Cardiac muscle cell (in vitro differentiated cells and primary cell): Measurements from ENCODE around the gene PEX6. TPM values are rescaled to one million over a fixed set of nuclear protein-coding genes. Genes with fewer than 3 reads are reported as not detected.

Source experiments
- DNase-seq, 2 donors: peaks; one replicate each; pipeline versions ENCODE4 v3.0.0 to v3.0.0-alpha.2; 2010 to 2017; ENCODE audit warnings: low read depth in 1 of 2, low spot score in 1 of 2
- H3K27ac ChIP-seq: fragments of 200-600 bp; sonication (generic); 2 replicates; pipeline ENCODE4 v1.5.1; 2016
- H3K27me3 ChIP-seq: fragments of 200-600 bp; sonication (generic); 2 replicates; pipeline ENCODE4 v1.6.0; 2016; ENCODE audit warnings: control low read depth
- H3K36me3 ChIP-seq: fragments of 200-600 bp; sonication (generic); 2 replicates; pipeline ENCODE4 v1.5.1; 2016; ENCODE audit warnings: control low read depth
- H3K4me1 ChIP-seq: fragments of 200-600 bp; sonication (generic); 2 replicates; pipeline ENCODE4 v1.8.1; 2017; ENCODE audit warnings: low read depth, mild to moderate bottlenecking, mixed run types
- H3K4me3 ChIP-seq: fragments of 200-600 bp; sonication (generic); 2 replicates; pipeline ENCODE4 v1.5.1; 2016; ENCODE audit warnings: mild to moderate bottlenecking
- H3K9me3 ChIP-seq: fragments of 200-600 bp; sonication (generic); 2 replicates; pipeline ENCODE4 v1.5.1; 2017; ENCODE audit warnings: low read depth, mild to moderate bottlenecking, control low read depth
- CTCF ChIP-seq: IDR thresholded peaks from 2 replicates; pipeline ENCODE4 v1.5.1; 2012; ENCODE audit warnings: low read depth, mild to moderate bottlenecking, low read length
- polyA plus RNA-seq: library from polyadenylated mRNA; unstranded; fragments of >200 nt; fragmentation: Nextera tagmentation; extraction: Ambion mirVana; gene quantifications from 2 replicates; pipeline ENCODE4 v1.2.1, GENCODE V29; 2016
- total RNA-seq: library from RNA; depleted of rRNA; stranded (reverse); fragments of >200 nt; gene quantifications from 2 replicates; pipeline ENCODE4 v1.2.3, GENCODE V29; 2016

The PEX6 gene
- total and polyA plus RNA-seq, 2 experiments from 2014 or later, result 21.3 to 52.0 TPM

GRCh38 chr6:42916288-42916687, 62.7 kb downstream of the PEX6 start:
- H3K9me3 ChIP-seq, result no peaks in the 10 kb centered on the region
- TF ChIP-seq CTCF, result no peak
- no peaks in the 10 kb centered on the region for H3K4me1 ChIP-seq
- no peaks in the 10 kb centered on the region for H3K27me3 ChIP-seq
- no peak overlapping the region for H3K27ac ChIP-seq
- no peak for DNase-seq
- no peak overlapping the region for H3K4me3 ChIP-seq
- H3K36me3 ChIP-seq, result no peaks in the 10 kb centered on the region

GRCh38 chr6:42915732-42916131, 63.2 kb downstream of the PEX6 start, which contains the start of gene PTCRA:
PTCRA (plus strand) TSS chr6:42916053; CDS start chr6:42916070, 17 bp downstream.
- Histone ChIP-seq H3K9me3 (no peaks in the 10 kb centered on the region), H3K27me3 (no peaks in the 10 kb centered on the region)
- no peak for DNase-seq

GRCh38 chr6:42914546-42914945, 64.4 kb downstream of the PEX6 start:
- Histone ChIP-seq H3K27me3 (no peaks in the 10 kb centered on the region), H3K9me3 (no peaks in the 10 kb centered on the region)
- no peak for TF ChIP-seq CTCF

More at GRCh38 chr6:42915732-42916131, 63.2 kb downstream of the PEX6 start, which contains the start of gene PTCRA:
- Histone ChIP-seq H3K27ac (no peak within 1 kb of the TSS), H3K4me1 (no peaks in the 10 kb centered on the region), H3K4me3 (no peak within 1 kb of the TSS), H3K36me3 (no peaks in the 10 kb centered on the region)
- TF ChIP-seq CTCF, result no peak

More at GRCh38 chr6:42914546-42914945, 64.4 kb downstream of the PEX6 start:
- H3K36me3 ChIP-seq, result no peaks in the 10 kb centered on the region
- no peak for DNase-seq
- no peak overlapping the region for H3K27ac ChIP-seq
- no peaks in the 10 kb centered on the region for H3K4me1 ChIP-seq
- no peak overlapping the region for H3K4me3 ChIP-seq

Other genes with a start within 250 kb of the PEX6 start
- gene TBCC, start 233.1 kb downstream of the PEX6 start, total RNA-seq, result 47.4 and 58.8 TPM in 2 replicates
- 53.3 and 67.1 TPM in 2 replicates for gene TBCC, start 233.1 kb downstream of the PEX6 start, polyA plus RNA-seq
- gene BICRAL, start 197.1 kb downstream of the PEX6 start, total RNA-seq, result 5.3 and 7.2 TPM in 2 replicates
- gene BICRAL, start 197.1 kb downstream of the PEX6 start, polyA plus RNA-seq, result 3.9 and 4.5 TPM in 2 replicates
- gene RPL7L1, start 99.6 kb downstream of the PEX6 start, total RNA-seq, result 75.6 and 85.4 TPM in 2 replicates
- gene RPL7L1, start 99.6 kb downstream of the PEX6 start, polyA plus RNA-seq, result 89.5 and 121 TPM in 2 replicates
- not detected in 2 replicates for gene PTCRA, start 63.1 kb downstream of the PEX6 start, total RNA-seq
- not detected in 2 replicates for gene PTCRA, start 63.1 kb downstream of the PEX6 start, polyA plus RNA-seq
- gene CNPY3, start 49.7 kb downstream of the PEX6 start, total RNA-seq, result 73.0 and 78.1 TPM in 2 replicates
- gene CNPY3, start 49.7 kb downstream of the PEX6 start, polyA plus RNA-seq, result 70.7 and 89.9 TPM in 2 replicates
- gene GNMT, start 18.4 kb downstream of the PEX6 start, total RNA-seq, result 0.21 and 0.25 TPM in 2 replicates
- gene GNMT, start 18.4 kb downstream of the PEX6 start, polyA plus RNA-seq, result 0.21 and 1.3 TPM in 2 replicates
- gene PPP2R5D, start 5.4 kb upstream of the PEX6 start, total RNA-seq, result 58.2 and 70.0 TPM in 2 replicates
- gene PPP2R5D, start 5.4 kb upstream of the PEX6 start, polyA plus RNA-seq, result 48.8 and 74.4 TPM in 2 replicates
- 98.8 and 125 TPM in 2 replicates for gene MEA1, start 34.8 kb upstream of the PEX6 start, total RNA-seq
- gene MEA1, start 34.8 kb upstream of the PEX6 start, polyA plus RNA-seq, result 173 and 227 TPM in 2 replicates
- gene KLHDC3, start 35.1 kb upstream of the PEX6 start, total RNA-seq, result 264 and 334 TPM in 2 replicates
- 343 and 472 TPM in 2 replicates for gene KLHDC3, start 35.1 kb upstream of the PEX6 start, polyA plus RNA-seq
- gene RRP36, start 42.4 kb upstream of the PEX6 start, total RNA-seq, result 67.3 and 108 TPM in 2 replicates
- gene RRP36, start 42.4 kb upstream of the PEX6 start, polyA plus RNA-seq, result 63.8 and 77.1 TPM in 2 replicates
- gene CUL7, start 74.7 kb upstream of the PEX6 start, total RNA-seq, result 43.5 and 65.8 TPM in 2 replicates
- 33.1 and 44.9 TPM in 2 replicates for gene CUL7, start 74.7 kb upstream of the PEX6 start, polyA plus RNA-seq
- gene MRPL2, start 80.3 kb upstream of the PEX6 start, total RNA-seq, result 49.1 and 76.8 TPM in 2 replicates
- 148 and 188 TPM in 2 replicates for gene MRPL2, start 80.3 kb upstream of the PEX6 start, polyA plus RNA-seq
- gene KLC4, start 80.5 kb upstream of the PEX6 start, total RNA-seq, result 44.3 and 57.2 TPM in 2 replicates
- gene KLC4, start 80.5 kb upstream of the PEX6 start, polyA plus RNA-seq, result 38.4 and 60.5 TPM in 2 replicates
- gene PTK7, start 97.1 kb upstream of the PEX6 start, total RNA-seq, result 103 and 115 TPM in 2 replicates
- 75.8 and 88.0 TPM in 2 replicates for gene PTK7, start 97.1 kb upstream of the PEX6 start, polyA plus RNA-seq
- gene SRF, start 192.1 kb upstream of the PEX6 start, total RNA-seq, result 72.1 and 76.8 TPM in 2 replicates
- gene SRF, start 192.1 kb upstream of the PEX6 start, polyA plus RNA-seq, result 9.7 and 10.2 TPM in 2 replicates
- gene CUL9, start 203.0 kb upstream of the PEX6 start, total RNA-seq, result 34.8 and 76.0 TPM in 2 replicates
- 29.0 and 44.2 TPM in 2 replicates for gene CUL9, start 203.0 kb upstream of the PEX6 start, polyA plus RNA-seq